Activated gamma-delta T cell treated with anti-CD3 and anti-CD28 coated beads, Interleukin-2, amount 50 U/mL, for 16 hours (primary cell): ENCODE measurements around the gene PRSS38.
A peak's percentile ranks its signal among the peaks of the same experiment; 100 is the strongest.

Experiments used
- DNase-seq: peaks from one replicate; pipeline ENCODE4 v3.0.0-alpha.2; 2020; ENCODE audit warnings: low read depth

PRSS38 gene

DNA sequence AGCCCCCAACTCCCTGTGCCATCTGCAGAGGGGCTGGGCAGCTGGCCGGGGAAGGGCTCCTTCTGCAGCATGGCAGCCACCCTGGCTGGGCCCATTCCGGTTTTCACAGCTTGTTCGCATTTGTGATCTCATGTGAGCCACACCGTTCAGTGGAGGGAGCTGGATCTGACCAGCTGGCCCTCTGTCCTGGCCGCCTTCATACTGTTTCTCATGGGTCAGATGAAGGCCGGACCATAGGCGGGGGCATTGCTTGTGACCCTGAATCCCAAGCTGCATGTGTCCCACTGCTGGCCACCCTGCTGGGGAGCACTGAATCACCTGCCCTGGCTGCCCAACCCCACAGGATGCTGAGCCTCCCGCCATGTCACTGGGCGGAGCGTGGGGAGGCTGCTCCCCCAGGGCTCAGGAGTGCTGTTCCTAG, 36.4 kb upstream of the PRSS38 start:
- DNase-seq, result no peak

DNA sequence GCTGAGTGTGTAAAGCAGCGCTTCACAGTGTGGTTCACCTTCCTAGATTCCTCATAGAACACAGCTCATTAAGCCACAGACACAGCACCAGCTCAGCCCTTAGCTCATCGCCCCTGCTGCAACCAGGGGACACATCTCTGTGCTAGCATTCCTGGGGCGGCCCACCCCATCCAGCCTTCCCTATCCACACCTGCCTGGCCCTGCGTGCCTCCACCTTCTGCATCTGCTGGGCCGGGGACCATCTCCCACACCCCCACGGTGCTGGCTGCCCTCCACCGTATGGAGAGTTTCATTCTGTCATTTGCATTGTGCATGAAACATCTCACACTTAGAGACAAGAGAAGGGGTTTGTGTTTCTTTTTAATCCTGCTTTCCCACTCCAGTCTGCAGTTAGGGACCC, 35.8 kb upstream of the PRSS38 start:
- no peak for DNase-seq

DNA sequence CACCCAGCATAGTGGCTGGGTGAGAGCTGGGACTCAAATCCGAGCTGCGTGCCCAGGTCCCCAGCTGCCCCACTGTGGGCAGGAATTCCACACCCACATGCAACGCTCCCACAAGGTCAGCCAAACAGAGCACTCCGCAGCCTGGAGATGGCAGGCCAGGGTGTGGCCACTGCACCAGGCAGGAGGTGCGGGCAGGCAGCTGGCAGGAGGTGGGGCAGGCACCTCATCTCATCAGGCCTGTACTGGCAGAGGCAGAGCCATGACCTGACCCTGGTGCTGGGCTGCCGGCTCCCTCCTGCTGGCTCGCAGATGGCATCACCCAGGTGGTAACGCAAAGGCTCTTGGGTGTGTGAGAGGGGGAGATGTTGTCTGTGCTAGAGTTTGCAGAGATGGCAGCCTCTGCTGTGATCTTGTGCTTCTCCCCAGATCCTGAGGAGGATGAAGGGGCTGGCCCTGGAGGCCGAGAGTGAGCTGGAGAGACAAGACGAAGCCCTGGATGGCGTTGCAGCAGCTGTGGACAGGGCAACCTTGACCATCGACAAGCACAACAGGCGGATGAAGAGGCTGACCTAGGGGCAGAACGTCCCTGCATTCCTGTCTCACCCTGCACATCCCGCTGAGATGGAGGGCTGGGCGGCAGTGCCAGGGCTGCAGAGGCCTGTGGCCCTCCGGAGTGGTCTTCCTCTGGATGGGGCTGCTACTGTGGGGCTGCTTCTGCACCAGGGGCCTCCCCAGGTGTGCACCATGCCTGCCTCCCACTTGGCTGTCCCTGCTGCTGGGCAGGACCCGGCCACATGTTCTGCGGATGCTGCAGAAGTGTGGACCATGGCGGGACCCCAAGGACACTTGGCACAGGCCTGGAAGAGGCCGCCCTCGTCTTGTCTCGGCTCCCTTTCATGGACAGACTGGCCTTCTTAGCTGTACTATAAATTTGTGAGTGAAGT, 35.1 kb upstream of the PRSS38 start:
- no peak for DNase-seq

DNA sequence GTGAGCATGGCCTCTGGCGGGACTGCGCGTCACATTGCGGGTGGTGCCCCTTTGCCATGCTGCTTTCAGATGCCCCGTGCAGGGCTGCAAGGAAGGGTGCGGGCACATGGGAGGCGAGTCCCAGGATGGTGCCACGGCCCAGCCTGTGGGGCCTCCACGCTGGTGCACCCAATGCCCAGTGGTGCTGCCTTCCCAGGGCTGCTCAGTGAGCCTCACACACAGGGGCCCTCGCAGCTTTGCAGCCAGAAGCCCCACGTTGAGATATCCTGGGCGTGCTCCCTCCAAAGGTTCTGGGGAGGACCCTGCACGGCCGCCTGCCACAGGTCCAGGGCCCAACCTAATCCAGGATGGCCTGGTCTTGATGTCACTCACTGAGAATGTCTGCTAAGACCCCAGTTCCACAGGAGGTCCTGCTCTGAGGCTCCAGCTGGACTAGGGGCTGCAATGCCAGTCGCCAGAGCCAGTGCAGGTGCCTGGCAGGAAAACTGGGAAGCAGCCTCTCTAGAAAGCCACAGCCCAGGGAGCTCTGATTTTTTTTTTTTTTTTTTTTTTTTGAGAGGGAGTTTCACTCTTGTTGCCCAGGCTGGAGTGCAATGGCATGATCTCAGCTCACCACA, 34.1 kb upstream of the PRSS38 start:
- DNase-seq, result no peak

DNA sequence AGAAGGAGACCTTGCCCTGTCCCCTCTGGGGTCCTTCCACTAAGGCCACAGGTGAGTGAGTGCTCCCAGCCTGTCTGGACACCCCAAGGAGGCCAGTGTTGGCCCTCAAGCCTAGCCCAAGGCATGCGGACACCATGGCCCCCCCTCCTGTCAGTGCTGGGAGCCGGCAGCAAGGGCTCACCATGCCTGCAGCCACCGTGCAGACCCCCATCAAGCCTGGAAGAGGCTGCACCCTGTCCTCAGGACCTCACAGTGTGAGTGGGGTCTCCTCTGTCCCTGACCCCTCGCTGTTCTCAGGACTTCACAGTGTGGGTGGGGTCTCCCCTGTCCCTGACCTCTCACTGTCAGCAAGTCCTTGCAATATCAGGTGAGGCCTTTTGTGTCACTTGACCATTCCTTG, 33.2 kb upstream of the PRSS38 start:
- DNase-seq, result no peak

DNA sequence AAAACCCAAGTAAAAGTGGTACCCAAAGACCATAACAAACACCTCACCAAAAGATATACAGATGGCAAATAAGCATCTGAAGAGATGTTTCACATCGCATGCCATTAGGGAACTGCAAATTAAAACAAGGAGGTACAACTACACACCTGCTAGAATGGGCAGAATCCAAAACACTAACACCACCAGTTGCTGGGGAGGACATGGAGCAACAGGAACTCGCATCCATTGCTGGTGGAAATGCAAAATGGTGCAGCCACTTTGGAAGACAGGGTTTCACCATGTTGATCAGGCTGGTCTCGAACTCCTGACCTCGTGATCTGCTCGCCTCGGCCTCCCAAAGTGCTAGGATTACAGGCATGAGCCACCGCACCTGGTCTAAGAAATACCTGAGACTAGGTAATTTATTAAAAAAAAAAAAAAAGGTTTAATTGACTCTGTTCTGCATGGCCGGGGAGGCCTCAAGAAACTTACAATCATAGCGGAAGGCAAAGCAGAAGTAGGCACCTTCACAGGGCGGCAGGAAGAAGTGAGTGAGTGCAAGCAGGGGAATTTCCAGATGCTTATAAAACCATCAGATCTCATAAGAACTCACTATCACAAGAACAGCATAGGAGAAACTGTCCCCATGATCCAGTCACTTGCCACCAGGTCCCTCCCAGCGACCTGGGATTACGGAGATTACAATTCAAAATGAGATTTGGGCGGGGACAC, 30.2 kb upstream of the PRSS38 start:
- no peak for DNase-seq

DNA sequence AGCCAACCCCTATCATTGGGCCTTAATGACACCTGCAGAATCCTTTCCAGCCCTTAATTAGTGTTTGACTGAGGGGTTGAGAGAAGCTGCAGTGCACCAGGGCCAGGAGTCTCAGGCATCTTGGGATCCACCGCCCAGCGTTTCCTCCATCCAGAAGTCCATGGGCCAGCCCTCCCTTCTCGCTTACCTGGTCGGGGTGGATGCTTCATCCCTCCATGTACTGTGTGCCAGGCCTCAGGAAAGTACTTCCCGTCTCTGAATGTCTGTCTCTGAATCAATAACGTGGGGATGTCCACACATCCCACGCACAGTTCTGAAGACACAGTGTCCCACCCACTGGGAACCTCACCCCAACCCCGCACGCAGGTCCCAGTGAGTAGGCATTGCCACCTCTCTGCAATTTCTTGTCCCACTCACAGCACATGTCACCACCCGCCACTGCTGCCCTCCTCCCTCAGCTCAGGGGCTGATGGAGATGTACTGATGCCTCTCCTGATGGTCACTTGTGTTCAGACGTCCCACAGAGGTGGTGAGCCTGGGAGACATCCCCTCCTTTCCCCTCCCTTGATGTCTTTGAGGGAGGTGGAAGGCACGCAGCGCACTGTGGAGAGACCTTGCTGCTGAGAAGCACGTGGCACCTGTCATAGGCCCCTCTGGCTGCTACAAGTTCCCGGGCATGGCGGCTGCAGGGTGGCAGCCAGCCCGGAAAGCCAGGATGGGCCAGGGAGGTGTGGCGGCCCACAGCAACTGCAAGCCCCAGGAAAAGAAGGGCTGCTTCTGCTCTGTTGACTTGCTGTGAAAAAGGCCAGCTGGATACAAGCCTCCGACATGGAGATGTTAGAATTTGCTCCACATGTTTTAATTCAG, 29.4 kb upstream of the PRSS38 start:
- DNase-seq, result no peak

DNA sequence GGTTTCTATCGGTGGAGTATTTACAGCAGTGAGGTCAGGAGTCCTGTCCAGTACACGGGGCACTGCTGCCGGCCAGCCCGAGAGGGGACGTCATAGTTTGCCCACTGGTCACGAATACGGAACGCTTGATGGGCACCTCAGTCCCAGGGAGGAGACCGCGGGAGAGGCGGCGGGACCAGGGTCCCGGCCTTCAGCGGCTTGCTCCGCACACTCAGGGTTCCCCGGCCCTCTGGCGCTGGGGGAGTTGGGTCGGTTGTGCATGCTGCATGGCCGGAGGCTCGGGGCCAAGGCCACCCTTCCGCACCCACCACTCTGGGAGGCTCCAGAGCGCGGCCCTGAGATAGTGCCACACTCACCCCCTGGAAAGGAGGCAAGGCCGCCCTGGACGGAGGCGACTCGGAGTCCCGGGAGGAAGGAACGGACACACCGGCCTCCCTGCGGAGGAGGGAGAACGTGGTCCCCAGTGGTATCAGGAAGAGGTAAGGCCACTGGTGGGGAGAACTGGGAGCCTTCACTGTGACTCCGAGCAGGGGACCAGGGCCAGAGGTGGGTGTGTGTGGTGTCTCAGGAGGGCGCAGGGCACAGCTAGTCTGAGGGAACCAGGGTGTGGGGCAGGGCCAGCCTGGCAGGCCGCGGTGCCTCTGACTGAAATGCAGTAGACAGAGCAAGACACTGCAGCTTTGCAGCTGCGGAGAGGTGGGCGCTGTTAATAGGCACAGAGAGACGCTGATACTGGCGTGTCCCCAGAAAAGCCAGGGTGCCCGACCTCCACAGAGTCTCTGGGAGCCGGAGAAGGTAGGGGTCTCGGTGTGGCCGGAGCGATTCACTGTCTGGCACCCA, 28.6 kb upstream of the PRSS38 start:
- DNase-seq, result no peak

DNA sequence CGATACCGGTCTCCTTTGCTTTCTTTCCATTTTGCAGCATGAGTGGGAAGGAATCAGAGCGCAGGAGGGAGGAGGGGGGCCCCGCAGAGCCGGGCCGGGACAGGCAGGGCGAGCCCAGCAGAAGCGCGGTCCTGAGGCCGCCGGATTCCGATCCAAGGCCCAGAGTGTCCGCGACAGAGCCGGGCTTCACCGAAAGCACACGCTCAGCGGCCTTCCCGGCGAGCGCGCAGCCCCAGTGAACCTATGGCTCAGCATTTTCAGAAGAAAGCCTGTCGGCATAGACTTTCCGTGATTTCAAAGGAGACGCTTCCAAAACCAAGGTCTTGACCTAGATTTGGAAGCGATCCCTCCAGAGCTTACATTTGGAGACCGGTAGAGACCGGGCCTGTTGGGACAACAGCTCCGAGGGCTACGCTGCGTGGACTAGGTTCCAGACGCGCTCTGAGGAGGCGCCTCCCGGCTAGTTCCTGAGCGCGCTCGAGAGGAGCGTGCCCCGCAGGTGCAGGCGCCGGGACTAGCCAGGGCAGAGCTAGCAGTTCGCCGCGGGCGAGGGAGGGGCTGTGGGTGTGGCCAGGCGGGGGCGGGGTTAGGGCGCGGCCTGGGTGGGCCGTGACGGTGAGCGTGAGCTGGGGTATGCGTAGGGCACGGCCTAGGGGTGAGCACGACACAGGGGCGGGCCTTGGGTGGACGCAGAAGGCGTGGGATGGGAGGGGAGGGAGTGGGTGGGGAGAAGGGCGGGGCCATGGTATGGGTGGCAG, 27.8 kb upstream of the PRSS38 start:
- DNase-seq, result peak; percentile 91

DNA sequence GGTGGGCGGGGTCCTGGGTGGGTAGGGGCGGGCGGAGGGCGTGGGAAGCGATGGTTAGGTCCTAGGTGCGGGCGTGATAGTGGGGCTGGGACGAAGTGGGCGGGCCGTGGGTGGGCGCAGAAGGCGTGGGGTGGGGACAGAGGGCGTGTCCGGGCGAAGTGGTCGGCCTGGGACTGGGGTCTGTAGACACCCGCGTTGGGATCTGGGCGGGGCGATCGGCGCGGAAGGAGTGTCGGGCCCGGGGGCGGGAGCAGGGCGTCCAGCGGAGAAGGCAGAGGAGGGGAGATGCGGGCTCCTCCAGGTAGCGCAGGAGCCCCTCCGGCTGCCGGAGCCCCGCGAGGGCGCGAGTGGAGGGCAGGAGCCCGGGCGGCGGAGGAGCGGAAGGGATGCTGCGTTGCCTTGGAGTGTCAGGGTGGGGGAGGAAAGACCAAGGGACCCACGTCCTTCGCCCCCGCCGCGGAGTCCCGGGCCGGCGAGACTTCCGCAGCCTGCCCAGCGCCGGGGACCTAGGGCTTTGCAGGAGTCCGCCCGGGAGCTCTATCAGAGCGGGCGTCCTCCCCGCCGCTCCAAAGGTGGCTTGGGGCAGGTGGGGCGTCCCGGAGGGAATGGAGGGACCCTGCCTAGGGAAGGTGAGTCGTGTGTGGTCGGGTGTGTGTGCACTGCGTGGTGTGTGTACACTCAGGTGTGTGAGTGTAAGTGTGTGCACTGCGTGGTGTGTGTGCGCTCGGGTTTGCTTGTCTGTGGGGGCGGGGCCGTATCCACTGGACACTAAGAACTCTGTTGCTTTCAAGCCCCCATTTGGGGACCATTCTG, 27.0 kb upstream of the PRSS38 start:
- DNase-seq, result no peak

DNA sequence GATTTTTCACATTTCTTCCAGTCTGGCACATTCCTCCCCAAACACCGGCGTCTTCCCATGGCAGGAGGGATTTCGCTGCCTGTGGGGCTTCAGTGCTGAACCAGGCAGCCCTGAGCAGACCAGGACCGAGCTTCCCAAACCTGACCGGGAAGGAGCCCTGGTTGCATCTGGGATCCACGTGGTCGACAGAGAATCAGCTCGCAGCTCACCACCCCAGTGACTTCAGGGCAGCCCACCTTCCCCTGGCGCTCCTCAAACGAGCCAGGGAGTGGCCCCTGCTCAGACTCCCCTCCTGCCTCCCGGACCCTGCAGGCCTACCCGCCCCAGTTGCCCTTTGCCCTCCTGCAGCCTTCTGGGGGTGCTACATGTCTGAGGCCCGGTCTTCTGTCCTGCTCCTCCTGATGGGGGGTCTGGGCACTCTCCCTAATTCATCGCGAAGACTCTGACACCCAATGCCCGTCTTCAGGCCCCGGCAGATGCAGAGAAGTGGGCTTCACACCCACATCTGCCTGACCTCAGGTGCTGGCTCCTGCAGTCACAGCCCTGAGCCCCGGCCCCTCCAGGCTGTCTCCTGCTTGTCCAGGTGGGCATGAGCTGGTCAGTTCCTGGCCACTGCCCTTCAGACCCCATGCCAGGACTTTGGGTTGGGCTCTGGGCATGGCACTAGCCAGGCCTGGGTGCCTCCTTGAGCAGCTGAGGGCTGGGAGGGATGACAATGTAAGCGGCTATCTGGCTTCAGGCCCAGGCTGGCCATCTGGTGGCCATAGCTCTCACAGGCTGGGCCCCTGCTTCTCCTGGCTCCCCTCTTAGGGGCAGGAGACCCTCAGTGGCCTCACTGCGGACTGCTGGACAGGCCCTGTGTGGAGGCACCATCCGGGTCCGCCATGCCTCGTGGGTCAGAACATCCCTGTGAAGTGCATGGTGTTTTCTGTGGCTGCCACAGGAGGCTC, 26.1 kb upstream of the PRSS38 start:
- no peak for DNase-seq

DNA sequence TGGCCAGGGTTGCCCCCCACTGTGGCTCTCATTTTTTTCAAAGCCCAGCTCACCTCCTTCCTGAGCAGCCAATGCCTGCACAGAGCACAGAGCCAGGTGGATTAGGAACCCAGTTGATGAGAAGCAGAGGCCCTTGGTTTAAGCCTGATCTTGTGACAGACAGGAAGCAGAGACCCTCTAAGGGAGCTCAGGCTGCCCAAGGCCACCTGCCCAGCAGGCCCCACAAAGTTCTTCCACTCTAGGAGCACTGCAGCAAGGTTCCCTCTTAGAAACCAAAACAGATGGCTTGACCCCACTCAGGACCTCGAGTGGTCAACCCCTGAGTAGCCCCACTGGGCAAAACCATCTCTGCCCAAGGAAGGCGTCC, 25.5 kb upstream of the PRSS38 start:
- DNase-seq, result no peak

DNA sequence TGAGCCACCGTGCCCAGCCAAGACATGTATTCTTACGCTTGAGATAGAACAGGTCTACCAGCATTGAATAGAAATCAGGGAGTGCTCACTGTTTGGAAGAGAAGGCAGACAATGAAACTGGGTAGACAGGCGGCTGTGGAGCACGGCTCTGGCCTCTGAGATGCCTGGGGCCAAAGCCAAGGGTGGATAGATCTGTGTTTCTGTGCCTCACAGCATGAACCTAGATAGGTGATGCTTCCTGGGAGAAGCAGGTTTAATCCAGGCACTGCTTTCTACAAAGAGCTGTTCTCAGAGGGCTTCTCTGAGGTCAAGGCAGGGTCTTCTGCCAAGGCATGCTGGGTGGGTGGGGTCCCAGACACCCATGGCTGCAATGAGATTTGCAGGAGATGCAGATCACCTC, 24.6 kb upstream of the PRSS38 start:
- DNase-seq, result no peak

DNA sequence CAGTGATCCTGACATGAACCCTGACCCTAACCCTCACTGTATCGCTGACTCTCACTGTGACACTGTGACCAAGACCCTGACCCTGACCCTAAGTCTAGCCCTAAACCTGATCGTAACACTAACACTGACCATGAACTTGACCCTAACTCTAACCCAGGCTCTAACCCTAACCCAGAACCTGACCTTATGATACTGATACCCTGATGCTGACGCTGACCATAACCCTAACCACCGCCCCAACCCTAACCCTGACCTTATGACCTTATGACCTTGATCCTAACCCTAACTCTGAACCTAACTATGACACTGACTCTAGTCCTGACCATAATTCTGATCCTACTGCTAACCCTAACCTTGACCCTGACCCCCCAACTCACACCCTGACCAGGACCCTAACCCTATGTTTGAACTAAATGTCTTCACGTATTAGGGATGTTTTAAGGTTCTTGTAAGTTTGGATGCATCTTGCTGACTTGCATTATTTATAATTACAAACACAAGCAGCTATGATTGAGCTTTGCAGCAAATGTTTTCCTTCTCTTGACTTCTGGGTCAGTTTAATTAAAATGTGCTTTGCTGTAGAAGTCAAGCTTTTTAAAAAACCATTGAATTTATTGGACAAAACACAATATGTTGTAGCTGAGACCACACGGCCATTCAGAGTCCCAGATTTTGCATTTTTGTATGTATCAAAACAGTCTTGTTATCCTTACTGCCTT, 23.9 kb upstream of the PRSS38 start:
- no peak for DNase-seq

DNA sequence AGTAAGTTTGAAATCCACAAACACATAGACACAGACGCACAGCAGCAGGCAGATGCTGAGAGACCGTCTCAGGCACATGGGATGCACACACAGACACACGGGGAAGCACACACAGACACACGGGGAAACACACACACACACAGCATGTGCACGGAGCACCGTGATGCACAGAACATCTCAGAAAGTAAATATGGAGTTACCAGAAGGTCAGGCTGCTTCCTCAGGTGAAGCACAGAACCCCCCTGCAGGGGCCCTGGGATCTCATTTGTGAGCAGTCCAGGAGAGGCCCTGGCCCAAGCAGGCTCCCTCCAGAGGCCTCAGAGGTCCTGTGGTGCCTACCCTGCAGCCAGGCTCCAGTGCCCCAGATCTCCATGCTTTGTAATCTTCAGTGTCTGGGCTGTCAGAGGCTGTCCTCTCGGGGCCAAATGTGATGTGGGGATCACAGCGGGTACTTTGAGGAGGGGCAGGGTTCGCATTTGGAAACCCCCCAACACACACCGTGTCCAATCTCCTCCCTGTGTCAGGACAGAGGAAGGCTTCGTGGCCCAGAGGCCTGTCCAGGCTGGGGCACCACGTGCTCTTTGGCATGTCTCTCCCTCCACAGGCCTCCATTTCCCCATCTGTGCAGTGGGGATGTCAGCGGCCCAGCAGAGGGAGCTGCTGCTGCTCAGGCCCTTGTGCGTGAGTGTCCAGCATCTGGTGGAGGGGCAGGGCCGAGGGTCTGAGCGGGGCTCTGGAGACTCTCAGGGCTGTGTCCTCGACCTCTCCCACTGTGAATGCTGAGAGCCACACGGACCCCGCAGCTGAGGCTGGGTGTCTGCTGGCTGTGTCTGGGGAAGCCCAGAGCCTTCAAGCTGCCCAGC, 23.0 kb upstream of the PRSS38 start:
- no peak for DNase-seq

DNA sequence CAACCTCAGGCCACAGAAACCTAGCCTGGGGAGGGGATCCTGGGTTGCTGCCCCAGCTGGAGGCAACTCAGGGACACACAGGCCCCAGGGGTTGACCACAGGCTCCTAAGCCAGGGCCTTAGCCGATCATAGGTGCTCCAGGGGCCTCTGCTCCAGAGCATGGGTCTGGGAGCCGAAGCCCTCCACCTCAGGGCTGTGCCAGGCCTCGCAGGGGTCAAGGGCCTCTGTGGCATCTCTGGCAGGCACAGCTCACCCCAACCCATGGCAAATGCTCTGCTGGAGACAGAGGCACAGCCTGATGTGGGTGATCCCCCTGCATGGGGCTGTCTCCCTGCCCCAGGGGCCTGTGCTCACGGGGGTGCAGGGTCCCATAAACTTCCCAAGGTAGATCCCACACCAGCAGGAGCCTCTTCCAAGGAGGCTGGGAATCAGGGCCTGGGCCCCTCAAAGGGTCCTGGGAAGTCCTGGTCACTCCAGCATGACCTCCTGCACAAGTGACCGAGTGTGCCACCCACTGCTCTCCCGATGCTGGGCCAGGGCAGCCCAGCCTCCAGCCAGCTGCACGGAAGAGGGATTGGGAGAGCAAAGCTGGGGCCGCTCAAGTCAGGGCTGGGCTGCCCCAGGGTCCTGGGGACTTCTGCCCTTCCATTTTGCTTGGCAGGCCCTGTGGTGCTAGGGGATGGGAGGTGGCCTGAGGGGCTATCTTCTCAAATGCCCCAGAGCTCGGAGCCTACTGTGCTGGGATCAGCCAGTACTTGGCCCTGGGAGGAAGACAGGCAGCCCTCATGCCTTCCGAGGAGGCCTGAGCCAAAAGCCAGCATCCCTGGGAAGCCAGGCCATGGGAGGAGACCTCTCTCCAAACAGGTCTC, 22.2 kb upstream of the PRSS38 start:
- no peak for DNase-seq
